Epithelial cell of proximal tubule (primary cell): ENCODE measurements around the gene KRTAP16-1. TPM values are rescaled to one million over a fixed set of nuclear protein-coding genes. Genes with fewer than 3 reads are reported as not detected.

Experiments
- DNase-seq: peaks from one replicate; pipeline ENCODE4 v3.0.0-alpha.2; 2011; ENCODE audit warnings: low read depth
- H3K4me3 ChIP-seq: 2 replicates; pipeline ENCODE4 v1.5.1; 2011; ENCODE audit warnings: low read depth, mild to moderate bottlenecking, low read length
- CTCF ChIP-seq: conservative IDR thresholded peaks from 2 replicates; pipeline ENCODE4 v1.5.1; 2012; ENCODE audit warnings: low read depth, mild to moderate bottlenecking, low read length
- total RNA-seq: library from RNA; depleted of rRNA; stranded (reverse); fragments of >200 nt; gene quantifications from 2 replicates; pipeline ENCODE4 v1.2.3, GENCODE V29; 2015

The KRTAP16-1 gene
- total RNA-seq, 1 donor from 2014 or later: not detected

- no peak overlapping the region for H3K4me3 ChIP-seq
- no peak for TF ChIP-seq CTCF
- DNase-seq: no peak
These were observed 14.1 kb upstream of the KRTAP16-1 start for GRCh38 chr17:41322903-41323895.

GRCh38 chr17:41322094-41322902, 13.2 kb upstream of the KRTAP16-1 start:
- DNase-seq: no peak
- peak; percentile 89 for TF ChIP-seq CTCF
- H3K4me3 ChIP-seq: no peak overlapping the region

DNA sequence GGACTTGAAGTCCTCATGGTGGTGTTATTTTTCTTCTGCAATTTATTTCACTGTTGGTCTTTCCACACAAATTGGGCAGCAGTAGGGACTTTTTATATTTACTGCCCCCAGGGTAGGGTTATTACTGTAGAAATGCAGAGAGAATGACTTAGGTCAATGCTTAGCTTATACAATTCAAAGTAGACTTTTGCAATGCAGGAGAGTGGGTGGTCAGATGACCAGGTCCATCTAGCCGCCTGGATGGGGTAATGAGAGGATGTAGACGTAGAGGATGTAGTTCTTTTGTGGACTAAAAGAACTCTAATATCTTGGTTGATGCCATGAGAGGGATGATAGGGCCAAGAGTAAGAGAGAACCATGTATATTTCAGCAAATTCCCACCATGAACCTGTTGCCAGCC, 9.1 kb upstream of the KRTAP16-1 start:
- no peak overlapping the region for H3K4me3 ChIP-seq
- no peak for TF ChIP-seq CTCF
- DNase-seq: no peak

DNA sequence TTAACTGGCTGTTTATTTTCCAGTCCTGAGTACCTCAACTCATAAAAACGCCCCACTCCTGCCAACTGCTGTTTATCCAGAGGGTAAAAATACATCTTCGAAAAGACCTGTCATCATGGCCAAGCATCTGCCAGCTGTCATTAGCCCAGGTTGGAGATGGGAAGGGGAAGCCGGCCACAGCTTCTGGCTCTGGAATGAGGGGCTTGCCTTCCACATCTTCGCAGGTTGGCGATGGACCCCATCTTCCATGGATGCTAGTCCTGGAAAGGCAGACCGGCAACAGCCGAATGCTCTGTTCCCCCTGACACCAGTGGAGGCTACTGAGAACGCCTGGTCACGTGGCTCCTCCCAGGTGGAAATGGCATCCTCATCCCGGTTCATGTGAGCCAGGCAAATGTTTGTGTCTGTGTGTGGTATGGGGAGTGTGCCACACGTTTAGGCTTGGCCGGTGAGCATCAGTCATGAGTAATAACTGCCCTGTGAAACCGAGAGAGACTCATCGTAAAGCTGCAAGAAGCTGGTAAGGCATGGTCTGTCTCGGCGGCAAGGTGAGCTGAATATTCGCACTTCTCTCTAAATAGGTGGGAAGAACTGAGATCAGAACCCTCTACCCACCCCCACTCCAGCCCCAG, 6.8 kb upstream of the KRTAP16-1 start:
- no peak for TF ChIP-seq CTCF
- no peak overlapping the region for H3K4me3 ChIP-seq
- DNase-seq: no peak

DNA sequence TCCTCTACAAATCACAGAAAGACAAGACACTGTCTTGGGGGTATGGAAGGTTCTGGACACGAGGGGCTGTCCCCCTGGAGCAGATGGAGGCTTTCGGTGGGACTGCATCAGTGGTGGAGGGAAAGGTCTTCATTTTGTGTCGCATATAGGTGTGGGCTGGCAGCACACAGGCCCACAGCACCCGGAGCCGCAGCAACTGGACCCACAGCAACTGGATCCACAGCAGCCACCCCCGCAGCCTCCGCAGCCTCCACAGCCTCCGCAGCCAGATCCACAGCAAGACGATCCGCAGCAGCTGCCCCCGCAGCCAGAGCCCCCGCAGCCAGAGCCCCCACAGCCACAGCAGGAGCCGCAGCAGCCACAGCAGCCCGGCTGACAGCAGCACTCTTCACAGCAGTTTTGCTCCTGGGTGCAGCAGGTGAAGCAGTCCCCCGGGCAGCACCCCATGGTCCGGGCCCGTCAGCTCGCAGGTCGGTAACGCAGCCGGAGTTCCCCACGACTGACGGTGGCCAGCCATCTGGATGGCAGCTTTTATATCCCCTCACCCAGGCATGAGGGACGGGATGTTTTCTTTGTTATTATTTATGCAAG, 6.2 kb upstream of the KRTAP16-1 start, which contains the start of gene KRTAP17-1:
KRTAP17-1 (minus strand) TSS at position 507 of the 591 bp plus-strand sequence; CDS start at position 447, 60 bp downstream.
- no peak within 1 kb of the TSS for H3K4me3 ChIP-seq
- no peak for TF ChIP-seq CTCF
- no peak for DNase-seq

GRCh38 chr17:41311111-41311510, 2.0 kb upstream of the KRTAP16-1 start:
- H3K4me3 ChIP-seq: no peak overlapping the region
- no peak for TF ChIP-seq CTCF
- no peak for DNase-seq
